ENCODE measurements around the gene RPRD1B. TPM values are rescaled to one million over a fixed set of nuclear protein-coding genes. Genes with fewer than 3 reads are reported as not detected.

The RPRD1B gene
- total and polyA plus RNA-seq, 2 of the 8 experiments (the other 6 are each of a cell fraction or from before 2014, with no cell fraction given), result 10.3 to 20.9 TPM

GRCh38 chr20:38111366-38112232, 78.1 kb downstream of the RPRD1B start (continued):
- TF ChIP-seq, protein P1, sequence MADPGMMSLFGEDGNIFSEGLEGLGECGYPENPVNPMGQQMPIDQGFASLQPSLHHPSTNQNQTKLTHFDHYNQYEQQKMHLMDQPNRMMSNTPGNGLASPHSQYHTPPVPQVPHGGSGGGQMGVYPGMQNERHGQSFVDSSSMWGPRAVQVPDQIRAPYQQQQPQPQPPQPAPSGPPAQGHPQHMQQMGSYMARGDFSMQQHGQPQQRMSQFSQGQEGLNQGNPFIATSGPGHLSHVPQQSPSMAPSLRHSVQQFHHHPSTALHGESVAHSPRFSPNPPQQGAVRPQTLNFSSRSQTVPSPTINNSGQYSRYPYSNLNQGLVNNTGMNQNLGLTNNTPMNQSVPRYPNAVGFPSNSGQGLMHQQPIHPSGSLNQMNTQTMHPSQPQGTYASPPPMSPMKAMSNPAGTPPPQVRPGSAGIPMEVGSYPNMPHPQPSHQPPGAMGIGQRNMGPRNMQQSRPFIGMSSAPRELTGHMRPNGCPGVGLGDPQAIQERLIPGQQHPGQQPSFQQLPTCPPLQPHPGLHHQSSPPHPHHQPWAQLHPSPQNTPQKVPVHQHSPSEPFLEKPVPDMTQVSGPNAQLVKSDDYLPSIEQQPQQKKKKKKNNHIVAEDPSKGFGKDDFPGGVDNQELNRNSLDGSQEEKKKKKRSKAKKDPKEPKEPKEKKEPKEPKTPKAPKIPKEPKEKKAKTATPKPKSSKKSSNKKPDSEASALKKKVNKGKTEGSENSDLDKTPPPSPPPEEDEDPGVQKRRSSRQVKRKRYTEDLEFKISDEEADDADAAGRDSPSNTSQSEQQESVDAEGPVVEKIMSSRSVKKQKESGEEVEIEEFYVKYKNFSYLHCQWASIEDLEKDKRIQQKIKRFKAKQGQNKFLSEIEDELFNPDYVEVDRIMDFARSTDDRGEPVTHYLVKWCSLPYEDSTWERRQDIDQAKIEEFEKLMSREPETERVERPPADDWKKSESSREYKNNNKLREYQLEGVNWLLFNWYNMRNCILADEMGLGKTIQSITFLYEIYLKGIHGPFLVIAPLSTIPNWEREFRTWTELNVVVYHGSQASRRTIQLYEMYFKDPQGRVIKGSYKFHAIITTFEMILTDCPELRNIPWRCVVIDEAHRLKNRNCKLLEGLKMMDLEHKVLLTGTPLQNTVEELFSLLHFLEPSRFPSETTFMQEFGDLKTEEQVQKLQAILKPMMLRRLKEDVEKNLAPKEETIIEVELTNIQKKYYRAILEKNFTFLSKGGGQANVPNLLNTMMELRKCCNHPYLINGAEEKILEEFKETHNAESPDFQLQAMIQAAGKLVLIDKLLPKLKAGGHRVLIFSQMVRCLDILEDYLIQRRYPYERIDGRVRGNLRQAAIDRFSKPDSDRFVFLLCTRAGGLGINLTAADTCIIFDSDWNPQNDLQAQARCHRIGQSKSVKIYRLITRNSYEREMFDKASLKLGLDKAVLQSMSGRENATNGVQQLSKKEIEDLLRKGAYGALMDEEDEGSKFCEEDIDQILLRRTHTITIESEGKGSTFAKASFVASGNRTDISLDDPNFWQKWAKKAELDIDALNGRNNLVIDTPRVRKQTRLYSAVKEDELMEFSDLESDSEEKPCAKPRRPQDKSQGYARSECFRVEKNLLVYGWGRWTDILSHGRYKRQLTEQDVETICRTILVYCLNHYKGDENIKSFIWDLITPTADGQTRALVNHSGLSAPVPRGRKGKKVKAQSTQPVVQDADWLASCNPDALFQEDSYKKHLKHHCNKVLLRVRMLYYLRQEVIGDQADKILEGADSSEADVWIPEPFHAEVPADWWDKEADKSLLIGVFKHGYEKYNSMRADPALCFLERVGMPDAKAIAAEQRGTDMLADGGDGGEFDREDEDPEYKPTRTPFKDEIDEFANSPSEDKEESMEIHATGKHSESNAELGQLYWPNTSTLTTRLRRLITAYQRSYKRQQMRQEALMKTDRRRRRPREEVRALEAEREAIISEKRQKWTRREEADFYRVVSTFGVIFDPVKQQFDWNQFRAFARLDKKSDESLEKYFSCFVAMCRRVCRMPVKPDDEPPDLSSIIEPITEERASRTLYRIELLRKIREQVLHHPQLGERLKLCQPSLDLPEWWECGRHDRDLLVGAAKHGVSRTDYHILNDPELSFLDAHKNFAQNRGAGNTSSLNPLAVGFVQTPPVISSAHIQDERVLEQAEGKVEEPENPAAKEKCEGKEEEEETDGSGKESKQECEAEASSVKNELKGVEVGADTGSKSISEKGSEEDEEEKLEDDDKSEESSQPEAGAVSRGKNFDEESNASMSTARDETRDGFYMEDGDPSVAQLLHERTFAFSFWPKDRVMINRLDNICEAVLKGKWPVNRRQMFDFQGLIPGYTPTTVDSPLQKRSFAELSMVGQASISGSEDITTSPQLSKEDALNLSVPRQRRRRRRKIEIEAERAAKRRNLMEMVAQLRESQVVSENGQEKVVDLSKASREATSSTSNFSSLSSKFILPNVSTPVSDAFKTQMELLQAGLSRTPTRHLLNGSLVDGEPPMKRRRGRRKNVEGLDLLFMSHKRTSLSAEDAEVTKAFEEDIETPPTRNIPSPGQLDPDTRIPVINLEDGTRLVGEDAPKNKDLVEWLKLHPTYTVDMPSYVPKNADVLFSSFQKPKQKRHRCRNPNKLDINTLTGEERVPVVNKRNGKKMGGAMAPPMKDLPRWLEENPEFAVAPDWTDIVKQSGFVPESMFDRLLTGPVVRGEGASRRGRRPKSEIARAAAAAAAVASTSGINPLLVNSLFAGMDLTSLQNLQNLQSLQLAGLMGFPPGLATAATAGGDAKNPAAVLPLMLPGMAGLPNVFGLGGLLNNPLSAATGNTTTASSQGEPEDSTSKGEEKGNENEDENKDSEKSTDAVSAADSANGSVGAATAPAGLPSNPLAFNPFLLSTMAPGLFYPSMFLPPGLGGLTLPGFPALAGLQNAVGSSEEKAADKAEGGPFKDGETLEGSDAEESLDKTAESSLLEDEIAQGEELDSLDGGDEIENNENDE (IDR thresholded peaks at IDR 0.05; ENCODE audit: insufficient replicate concordance, low read length), result no peak
- TF ChIP-seq GABPA (IDR thresholded peaks at IDR 0.05; ENCODE audit: borderline replicate concordance, insufficient read depth, low read length) (no peak), JUN (IDR thresholded peaks at IDR 0.05; ENCODE audit: low read depth, low read length) (no peak), HDAC2 (IDR thresholded peaks at IDR 0.05; ENCODE audit: borderline replicate concordance in 1 of 2, low read depth in 2 of 2, low read length in 2 of 2) (no peak)
